GM12878 (cell line): ENCODE data around the gene AVL9. TPM values are rescaled to one million over a fixed set of nuclear protein-coding genes. Genes with fewer than 3 reads are reported as not detected.

Source experiments
- ATAC-seq: fragments of 200-7000 bp; cut with Tn5 transposase; 3 replicates; pipeline ENCODE4 v1.9.1; 2020; ENCODE audit warnings: mild to moderate bottlenecking, moderate library complexity
- BruUV-seq: library from RNA; stranded (reverse); fragments of 400-500 nt; replicated peaks from 2 replicates; lab custom pipeline; 2021; lab: Mats Ljungman, UMichigan
- CTCF ChIA-PET: fragments of 300-600 bp; sonication (Branson Sonifier 250); formaldehyde crosslinking; extraction: SDS; loops from one replicate; lab custom pipeline; 2021; ENCODE audit warnings: inconsistent platforms; lab: Yijun Ruan, JAX
- POLR2A ChIA-PET: fragments of 350-600 bp; formaldehyde crosslinking; extraction: SDS; loops from one replicate; lab custom pipeline; 2021; ENCODE audit warnings: inconsistent platforms; lab: Charles Lee
- RAD21 ChIA-PET: fragments of 300-600 bp; sonication (Branson Sonifier 250); formaldehyde crosslinking; loops from one replicate; lab custom pipeline; 2023; ENCODE audit warnings: antibody characterized with exemption; ENCODE audit not compliant: unreplicated experiment; lab: Charles Lee
- SMC1A ChIA-PET: fragments of 300-600 bp; sonication (Branson Sonifier 250); formaldehyde crosslinking; loops from one replicate; lab custom pipeline; 2023; ENCODE audit not compliant: unreplicated experiment, uncharacterized antibody; lab: Charles Lee
- DNase-seq: peaks from one replicate; pipeline ENCODE4 v3.0.0-alpha.2; 2011; ENCODE audit warnings: low read depth, low spot score
- FAIRE-seq: peaks from 3 replicates; lab custom pipeline; 2011; peaks lifted over from hg19 to GRCh38; lab: Jason Lieb, UNC
- H2AFZ ChIP-seq: 2 replicates; pipeline ENCODE4 v1.6.0; 2011; ENCODE audit warnings: low read depth, low read length, control low read depth; ENCODE audit not compliant: control insufficient read depth
- H3K27ac ChIP-seq: 2 replicates; pipeline ENCODE4 v1.5.1; 2011; ENCODE audit warnings: control low read depth; ENCODE audit not compliant: control insufficient read depth, insufficient read depth
- H3K27me3 ChIP-seq, 2 experiments: replicated peaks in 1 of 2; 2 replicates each; pipeline versions ENCODE4 v1.6.0 to v1.6.1; 2011; ENCODE audit warnings: low read length in 1 of 2; ENCODE audit not compliant: control insufficient read depth in 2 of 2, insufficient read depth in 2 of 2
- H3K36me3 ChIP-seq, 2 experiments: 2 replicates each; pipeline ENCODE4 v1.5.1; 2011; ENCODE audit warnings: low read length in 1 of 2; ENCODE audit not compliant: control insufficient read depth in 2 of 2, insufficient read depth in 2 of 2
- H3K4me1 ChIP-seq: 2 replicates; pipeline ENCODE4 v1.6.1; 2011; ENCODE audit warnings: mild to moderate bottlenecking, low read length, moderate library complexity, mixed read lengths; ENCODE audit not compliant: control insufficient read depth, insufficient read depth
- H3K4me2 ChIP-seq: 2 replicates; pipeline ENCODE4 v1.6.0; 2011; ENCODE audit warnings: control low read depth; ENCODE audit not compliant: control insufficient read depth, insufficient read depth
- H3K4me3 ChIP-seq: fragments of 200-600 bp; sonication (generic); 2 replicates; pipeline ENCODE4 v1.5.1; 2016
- H3K79me2 ChIP-seq: 2 replicates; pipeline ENCODE4 v1.6.0; 2011; ENCODE audit warnings: low read length; ENCODE audit not compliant: control insufficient read depth, insufficient read depth
- H3K9ac ChIP-seq: 2 replicates; pipeline ENCODE4 v1.8.0; 2011; ENCODE audit warnings: low read length, control low read depth, mixed read lengths; ENCODE audit not compliant: control insufficient read depth, insufficient read depth
- H3K9me3 ChIP-seq: replicated peaks from 3 replicates; pipeline ENCODE4 v1.5.1; 2011; ENCODE audit warnings: mild to moderate bottlenecking, low read length; ENCODE audit not compliant: control insufficient read depth, insufficient read depth
- H4K20me1 ChIP-seq: 2 replicates; pipeline ENCODE4 v1.6.0; 2011; ENCODE audit not compliant: control insufficient read depth, insufficient read depth
- BCL3 ChIP-seq: IDR thresholded peaks from 2 replicates; pipeline ENCODE4 v1.6.1; 2011; ENCODE audit warnings: borderline replicate concordance, low read depth, mild to moderate bottlenecking, moderate library complexity, low read length; ENCODE audit not compliant: insufficient read depth, poor library complexity, severe bottlenecking
- CTCF ChIP-seq, 3 experiments: IDR thresholded peaks in 2 of 3; conservative IDR thresholded peaks in 1 of 3; 2 replicates each; pipeline ENCODE4 v1.5.1; 2011; ENCODE audit warnings: low read depth in 3 of 3, low read length in 3 of 3, mild to moderate bottlenecking in 3 of 3, control low read depth in 2 of 3, moderate library complexity in 2 of 3, inconsistent platforms in 1 of 3, mixed read lengths in 1 of 3; ENCODE audit not compliant: control insufficient read depth in 2 of 3, insufficient read depth in 1 of 3; ENCODE audit errors: extremely low read depth in 1 of 3
- MYB ChIP-seq: fragments of 150-350 bp; IDR thresholded peaks from 2 replicates; pipeline ENCODE4 v1.6.1; 2014; ENCODE audit warnings: mild to moderate bottlenecking, low read depth, low read length, borderline replicate concordance
- PAX8 ChIP-seq: fragments of 450-650 bp; IDR thresholded peaks from 2 replicates; pipeline ENCODE4 v1.6.1; 2017; ENCODE audit warnings: mild to moderate bottlenecking, moderate library complexity
- POLR2A ChIP-seq: IDR thresholded peaks from 2 replicates; pipeline ENCODE4 v1.6.1; 2011; ENCODE audit warnings: low read depth, mild to moderate bottlenecking, low read length
- REST ChIP-seq: IDR thresholded peaks from 2 replicates; pipeline ENCODE4 v1.6.1; 2012; ENCODE audit warnings: mild to moderate bottlenecking, low read depth, low read length
- RFX5 ChIP-seq: IDR thresholded peaks from 2 replicates; pipeline ENCODE4 v1.6.1; 2011; ENCODE audit warnings: low read depth, low read length, improper control_type of control experiment
- SKIL ChIP-seq: fragments of 450-650 bp; IDR thresholded peaks from 2 replicates; pipeline ENCODE4 v1.6.1; 2017; ENCODE audit warnings: mild to moderate bottlenecking, low read depth, inconsistent platforms; ENCODE audit not compliant: poor library complexity, severe bottlenecking
- SUPT20H ChIP-seq: IDR thresholded peaks from 2 replicates; pipeline ENCODE4 v1.6.1; 2011; ENCODE audit warnings: low read depth, mild to moderate bottlenecking, low read length, moderate library complexity, borderline replicate concordance; ENCODE audit not compliant: control insufficient read depth
- ZBTB40 ChIP-seq: fragments of 450-650 bp; IDR thresholded peaks from 2 replicates; pipeline ENCODE4 v1.6.1; 2016; ENCODE audit warnings: mild to moderate bottlenecking, moderate library complexity, borderline replicate concordance
- WGBS: methylation state at CpG from one replicate; pipeline ENCODE4 v1.1.6; 2016; ENCODE audit warnings: low lambda C conversion rate; ENCODE audit not compliant: insufficient replicate concordance, insufficient coverage; ENCODE audit errors: missing lambda C conversion rate; 5-methylcytosine and 5-hydroxymethylcytosine counted together
- in situ Hi-C: fragments of 300-500 bp; cut with MboI; formaldehyde crosslinking; loops from 9 replicates; pipeline ENCODE4 v1.14.3; 2018; ENCODE audit warnings: mixed read lengths
- intact Hi-C: fragments of 100-400 bp; cut with micrococcal nuclease; formaldehyde crosslinking; loops from one replicate; pipeline ENCODE4 v1.14.2; 2022; ENCODE audit not compliant: unreplicated experiment
- polyA plus RNA-seq, 11 experiments: library from polyadenylated mRNA; depleted of rRNA in 4 of 11; unstranded in 6 of 11; stranded (reverse) in 5 of 11; fragments of >200 nt; fragmentation: Nextera tagmentation in 4 of 11; fragmentation: Illumina TruSeq in 1 of 11; extraction: Ambion mirVana in 4 of 11; extraction: Trizol in 1 of 11; gene quantifications; 1 replicate in 1 of 11; 2 replicates in 10 of 11; pipeline versions ENCODE4 v1.2.1 to v1.2.3, GENCODE V29; 2011 to 2016; ENCODE audit warnings: inconsistent platforms in 2 of 11, missing spikeins in 2 of 11, low read depth in 1 of 11
- total RNA-seq, 4 experiments: library from RNA; depleted of rRNA in 3 of 4; stranded (reverse); fragments of >200 nt in 3 of 4; fragmentation: Illumina TruSeq in 1 of 4; extraction: Trizol in 1 of 4; gene quantifications; 2 replicates each; pipeline versions ENCODE4 v1.2.1 to v1.2.3, GENCODE V29; 2013 to 2021

AVL9 gene
- total and polyA plus RNA-seq, 10 of the 15 experiments (the other 5 are each of a cell fraction or from before 2014, with no cell fraction given) = 4.5 to 41.6 (median 20.1) TPM

GRCh38 chr7:32539366-32539765, 44.1 kb downstream of the AVL9 start:
- Histone ChIP-seq H3K9ac (no peak overlapping the region), H3K4me3 (no peak overlapping the region), H2AFZ (no peak overlapping the region), H3K4me2 (no peak overlapping the region), H3K9me3 (no peaks in the 10 kb centered on the region), H3K4me1 (no peaks in the 10 kb centered on the region), H3K79me2 (no peaks in the 10 kb centered on the region; the same call in none of the 2 replicates), H3K27ac (no peak overlapping the region), H4K20me1 (no peaks in the 10 kb centered on the region), H3K36me3 (peaks cover 2 to 3% of the 10 kb centered on the region in 2 experiments; a peak in 1 of 4 replicates), H3K27me3 (no peaks in the 10 kb centered on the region)
- no TSS peak for BruUV-seq
- in situ Hi-C loops = no loop called here
- SMC1A ChIA-PET = no interaction called here
- CTCF ChIA-PET = no interaction called here
- no peak for ATAC-seq
- RAD21 ChIA-PET = no interaction called here
- intact Hi-C loops = no loop called here
- 97% methylated on average over 2 of the region's 2 CpGs for WGBS
- no peak for DNase-seq
- POLR2A ChIA-PET = no interaction called here
- FAIRE-seq = no peak
- TF ChIP-seq SUPT20H = no peak
- TF ChIP-seq PAX8 = no peak
- no peak for TF ChIP-seq SKIL
- TF ChIP-seq POLR2A = no peak
- TF ChIP-seq CTCF (IDR thresholded peaks at IDR 0.05 in 2 of 3, conservative IDR thresholded peaks at IDR 0.05 in 1 of 3; ENCODE audit: control insufficient read depth in 2 of 3, extremely low read depth in 1 of 3, insufficient read depth in 1 of 3, low read depth in 3 of 3, low read length in 3 of 3) = no peak
- TF ChIP-seq REST = no peak
- TF ChIP-seq MYB = no peak
- no peak for TF ChIP-seq ZBTB40
- no peak for TF ChIP-seq RFX5
- TF ChIP-seq BCL3 = no peak
